Ishikawa (cell line): ENCODE measurements around the gene AGO1.

ENCODE experiments used
- CEBPB ChIP-seq: IDR thresholded peaks from 2 replicates; pipeline ENCODE4 v1.6.1; 2012
- EP300 ChIP-seq: IDR thresholded peaks from 2 replicates; pipeline ENCODE4 v1.6.1; 2012; ENCODE audit warnings: borderline replicate concordance
- MAX ChIP-seq: IDR thresholded peaks from 2 replicates; pipeline ENCODE4 v1.6.1; 2012
- RAD21 ChIP-seq: IDR thresholded peaks from 2 replicates; pipeline ENCODE4 v1.6.1; 2012; ENCODE audit warnings: low read depth
- TCF12 ChIP-seq: IDR thresholded peaks from 2 replicates; pipeline ENCODE4 v1.6.1; 2012; ENCODE audit warnings: low read depth
- TEAD4 ChIP-seq: IDR thresholded peaks from 2 replicates; pipeline ENCODE4 v1.6.1; 2012
- YY1 ChIP-seq: IDR thresholded peaks from 2 replicates; pipeline ENCODE4 v1.6.1; 2012; ENCODE audit warnings: low read depth

GRCh38 chr1:35850716-35851115, 32.3 kb upstream of the AGO1 start:
- TF ChIP-seq TEAD4 (no peak), EP300 (no peak), CEBPB (no peak), RAD21 (no peak), YY1 (no peak), TCF12 (no peak), MAX (no peak)
